ENCODE measurements around the gene ZSWIM4.

DNA sequence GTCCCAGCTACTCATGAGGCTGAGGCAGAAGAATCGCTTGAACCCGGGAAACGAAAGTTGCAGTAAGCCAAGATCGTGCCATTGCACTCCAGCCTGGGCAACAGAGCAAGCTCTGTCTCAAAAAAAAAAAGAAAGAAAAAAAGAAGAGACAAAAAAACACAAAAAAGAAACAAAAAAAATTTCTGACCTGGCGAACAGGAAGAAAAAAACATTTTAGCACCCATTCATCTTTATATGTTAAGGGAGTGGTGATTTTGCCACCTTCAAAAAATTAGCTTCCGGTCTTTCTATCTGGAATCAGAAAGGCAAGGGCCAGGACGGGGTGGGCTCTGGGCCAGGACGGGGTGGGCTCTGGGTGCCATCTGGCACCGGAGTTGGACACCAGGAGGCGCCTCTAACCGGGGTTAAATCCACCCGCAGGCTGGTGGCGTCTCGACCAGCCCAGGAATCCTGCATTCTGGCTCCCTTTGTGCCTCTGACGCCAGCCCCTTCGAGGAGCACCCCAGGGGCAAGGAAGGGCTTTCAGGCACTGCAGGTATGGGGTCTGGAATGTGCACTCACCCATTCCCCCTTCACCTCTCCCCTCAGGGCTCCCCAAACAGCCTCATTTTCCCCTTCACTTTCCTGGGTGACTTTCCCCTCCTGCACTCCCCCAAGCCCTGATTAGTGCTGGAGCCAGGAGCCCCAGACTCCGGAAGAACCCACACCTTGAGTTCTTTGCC is 10.4 kb upstream of the ZSWIM4 start:
- TF ChIP-seq, protein P1, sequence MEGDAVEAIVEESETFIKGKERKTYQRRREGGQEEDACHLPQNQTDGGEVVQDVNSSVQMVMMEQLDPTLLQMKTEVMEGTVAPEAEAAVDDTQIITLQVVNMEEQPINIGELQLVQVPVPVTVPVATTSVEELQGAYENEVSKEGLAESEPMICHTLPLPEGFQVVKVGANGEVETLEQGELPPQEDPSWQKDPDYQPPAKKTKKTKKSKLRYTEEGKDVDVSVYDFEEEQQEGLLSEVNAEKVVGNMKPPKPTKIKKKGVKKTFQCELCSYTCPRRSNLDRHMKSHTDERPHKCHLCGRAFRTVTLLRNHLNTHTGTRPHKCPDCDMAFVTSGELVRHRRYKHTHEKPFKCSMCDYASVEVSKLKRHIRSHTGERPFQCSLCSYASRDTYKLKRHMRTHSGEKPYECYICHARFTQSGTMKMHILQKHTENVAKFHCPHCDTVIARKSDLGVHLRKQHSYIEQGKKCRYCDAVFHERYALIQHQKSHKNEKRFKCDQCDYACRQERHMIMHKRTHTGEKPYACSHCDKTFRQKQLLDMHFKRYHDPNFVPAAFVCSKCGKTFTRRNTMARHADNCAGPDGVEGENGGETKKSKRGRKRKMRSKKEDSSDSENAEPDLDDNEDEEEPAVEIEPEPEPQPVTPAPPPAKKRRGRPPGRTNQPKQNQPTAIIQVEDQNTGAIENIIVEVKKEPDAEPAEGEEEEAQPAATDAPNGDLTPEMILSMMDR (IDR thresholded peaks at IDR 0.05 in 8 of 11, conservative IDR thresholded peaks at IDR 0.05 in 3 of 11) = peak; percentile 55 to 88 (median 77)
- no peak for TF ChIP-seq POLR2A (IDR thresholded peaks at IDR 0.05)

Data from spleen (tissue), 7 donors.